HL-60 (cell line): ENCODE data around the gene F8.
"Not testable (repeated sequence)": the region's sequence is repeated elsewhere in the genome, so short reads cannot be mapped to it uniquely, and the experiment has no call there.

Experiments used
- CTCF ChIP-seq: IDR thresholded peaks from one replicate; pipeline ENCODE4 v1.5.1; 2011; ENCODE audit warnings: low read length, control low read depth, inconsistent platforms; ENCODE audit not compliant: insufficient read depth
- GABPA ChIP-seq: IDR thresholded peaks from 2 replicates; pipeline ENCODE4 v1.6.1; 2012; ENCODE audit warnings: low read depth
- REST ChIP-seq: IDR thresholded peaks from 2 replicates; pipeline ENCODE4 v1.6.1; 2012; ENCODE audit warnings: low read depth; ENCODE audit not compliant: insufficient replicate concordance

GRCh38 chrX:154955799-154956198 is 66.7 kb downstream of the F8 start:
- not testable (repeated sequence) for TF ChIP-seq CTCF, GABPA, REST
